K562 (cell line): ENCODE results near the gene UFC1. TPM values are rescaled to one million over a fixed set of nuclear protein-coding genes. Genes with fewer than 3 reads are reported as not detected.
A peak's percentile ranks its signal among the peaks of the same experiment; 100 is the strongest.

Experiments used
- CBFA2T3 ChIP-seq: fragments of 450-650 bp; IDR thresholded peaks from 2 replicates; pipeline ENCODE4 v1.6.1; 2017
- CBX3 ChIP-seq, 2 experiments: IDR thresholded peaks; 1 replicate in 1 of 2; 2 replicates in 1 of 2; pipeline ENCODE4 v1.6.1; 2012; ENCODE audit warnings: inconsistent platforms in 2 of 2, low read length in 2 of 2, borderline replicate concordance in 1 of 2, control low read depth in 1 of 2
- GABPA ChIP-seq: fragments of 200-800 bp; sonication (Bioruptor generic); conservative IDR thresholded peaks from 2 replicates; pipeline ENCODE4 v1.6.1; 2016; ENCODE audit warnings: low read depth, missing genetic modification characterization, missing compliant biosample characterization
- MCM5 ChIP-seq: fragments of 450-650 bp; IDR thresholded peaks from 2 replicates; pipeline ENCODE4 v1.6.1; 2016; ENCODE audit warnings: low read depth
- MEIS2 ChIP-seq: fragments of 450-650 bp; IDR thresholded peaks from 2 replicates; pipeline ENCODE4 v1.6.1; 2014; ENCODE audit warnings: mild to moderate bottlenecking; ENCODE audit not compliant: partially characterized antibody
- RBM25 ChIP-seq: fragments of 200-400 bp; formaldehyde crosslinking; IDR thresholded peaks from 2 replicates; pipeline ENCODE4 v1.6.1; 2018; ENCODE audit warnings: low read length, low read depth, moderate library complexity; ENCODE audit not compliant: severe bottlenecking
- RNF2 ChIP-seq: sonication (generic); IDR thresholded peaks from 2 replicates; pipeline ENCODE4 v1.6.1; 2016
- SMAD4 ChIP-seq: fragments of 250-450 bp; sonication (Bioruptor Pico); conservative IDR thresholded peaks from 2 replicates; pipeline ENCODE4 v1.8.0; 2021; ENCODE audit warnings: inconsistent platforms, mild to moderate bottlenecking, moderate library complexity
- TCFL5 ChIP-seq: fragments of 250-450 bp; sonication (Bioruptor Pico); conservative IDR thresholded peaks from 2 replicates; pipeline ENCODE4 v1.6.1; 2021; ENCODE audit warnings: mild to moderate bottlenecking, moderate library complexity, matching md5 sums
- ZNF143 ChIP-seq: sonication (generic); formaldehyde crosslinking; IDR thresholded peaks from 2 replicates; pipeline ENCODE4 v1.9.0; 2022; ENCODE audit warnings: mild to moderate bottlenecking, missing genetic modification reagents
- ZNF217 ChIP-seq: sonication (generic); formaldehyde crosslinking; IDR thresholded peaks from 2 replicates; pipeline ENCODE4 v1.8.0; 2022; ENCODE audit warnings: mild to moderate bottlenecking, missing genetic modification reagents
- ZNF436 ChIP-seq: fragments of 250-450, 450-650 bp; sonication (Bioruptor Pico); formaldehyde crosslinking; IDR thresholded peaks from 2 replicates; pipeline ENCODE4 v1.7.0; 2020; ENCODE audit warnings: mild to moderate bottlenecking
- ZNF589 ChIP-seq: fragments of 200-800 bp; sonication (Bioruptor generic); IDR thresholded peaks from 2 replicates; pipeline ENCODE4 v1.6.1; 2016; ENCODE audit warnings: low read depth, missing genetic modification characterization, missing compliant biosample characterization
- polyA plus RNA-seq, 8 experiments: library from polyadenylated mRNA; depleted of rRNA in 4 of 8; stranded (reverse) in 5 of 8; unstranded in 3 of 8; fragments of >200 nt; fragmentation: Nextera tagmentation in 2 of 8; fragmentation: Illumina TruSeq in 1 of 8; extraction: Ambion mirVana in 2 of 8; extraction: Trizol in 1 of 8; gene quantifications; 2 replicates each; pipeline versions ENCODE4 v1.2.1 to v1.2.3, GENCODE V29; 2011 to 2014; ENCODE audit warnings: inconsistent platforms in 1 of 8, missing spikeins in 1 of 8
- total RNA-seq, 7 experiments: library from RNA; depleted of rRNA in 6 of 7; stranded (reverse); fragments of >200 nt in 6 of 7; fragmentation: Illumina TruSeq in 2 of 7; extraction: Trizol in 2 of 7; gene quantifications; 2 replicates each; pipeline versions ENCODE4 v1.2.1 to v1.2.3, GENCODE V29; 2011 to 2021; ENCODE audit warnings: low replicate concordance in 1 of 7
- TF ChIP-seq, protein P1 (sequence below): fragments of 450-650 bp; formaldehyde crosslinking; IDR thresholded peaks from 2 replicates; pipeline ENCODE4 v1.4.0; 2022; ENCODE audit warnings: mild to moderate bottlenecking, moderate library complexity
- TF ChIP-seq, protein P2 (sequence below): sonication (generic); formaldehyde crosslinking; IDR thresholded peaks from 2 replicates; pipeline ENCODE4 v1.8.1; 2023; ENCODE audit warnings: mild to moderate bottlenecking, missing genetic modification reagents
- TF ChIP-seq, protein P3 (sequence below): fragments of 450-650 bp; IDR thresholded peaks from 2 replicates; pipeline ENCODE4 v1.6.1; 2016; ENCODE audit warnings: antibody characterized with exemption
- TF ChIP-seq, protein P4 (sequence below), 2 experiments: fragments of 450-650 bp in 1 of 2; IDR thresholded peaks; 2 replicates each; pipeline ENCODE4 v1.6.1; 2011 to 2017; ENCODE audit warnings: low read depth in 2 of 2, antibody characterized with exemption in 1 of 2, borderline replicate concordance in 1 of 2, low read length in 1 of 2, mild to moderate bottlenecking in 1 of 2, mixed read lengths in 1 of 2; ENCODE audit not compliant: control insufficient read depth in 1 of 2
- TF ChIP-seq, protein P5 (sequence below): IDR thresholded peaks from 2 replicates; pipeline ENCODE4 v1.6.1; 2014; ENCODE audit warnings: antibody characterized with exemption
- TF ChIP-seq, protein P6 (sequence below): fragments of 250-450 bp; sonication (Bioruptor Pico); IDR thresholded peaks from 2 replicates; pipeline ENCODE4 v1.9.0; 2021; ENCODE audit warnings: mild to moderate bottlenecking

Gene UFC1
- total and polyA plus RNA-seq, 9 of the 15 experiments (the other 6 are each of a cell fraction or from before 2014, with no cell fraction given), result 92.8 to 220 (median 161) TPM

DNA sequence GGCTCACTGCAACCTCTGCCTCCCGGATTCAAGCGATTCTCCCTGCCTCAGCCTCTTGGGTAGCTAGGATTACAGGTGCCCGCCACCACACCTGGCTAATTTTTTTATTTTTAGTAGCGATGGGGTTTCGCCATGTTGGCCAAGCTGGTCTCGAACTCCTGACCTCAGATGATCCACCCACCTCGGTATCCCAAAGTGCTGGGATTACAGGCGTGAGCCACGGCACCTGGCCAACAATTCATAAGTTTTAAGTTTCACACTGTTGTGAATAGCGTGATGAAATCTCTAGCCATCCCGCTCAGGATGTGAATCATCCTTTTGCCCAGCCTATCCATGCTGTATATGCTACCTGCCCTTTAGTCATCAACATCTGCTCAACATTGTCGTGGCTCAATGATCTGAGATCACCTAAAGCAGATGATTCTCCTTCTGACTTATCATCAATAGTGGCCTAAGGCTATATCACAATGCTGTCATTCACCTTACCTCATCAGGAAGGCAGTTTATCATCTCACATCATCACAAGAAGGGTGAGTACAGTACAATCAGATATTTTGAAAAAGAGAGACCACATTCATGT is 38.6 kb upstream of the UFC1 start (continued):
- no peak for TF ChIP-seq ZNF436 (CRISPR knock-in tag)
- peak; percentile 55; the same call in 1 of the 2 replicates for TF ChIP-seq RNF2
- TF ChIP-seq, protein P1, sequence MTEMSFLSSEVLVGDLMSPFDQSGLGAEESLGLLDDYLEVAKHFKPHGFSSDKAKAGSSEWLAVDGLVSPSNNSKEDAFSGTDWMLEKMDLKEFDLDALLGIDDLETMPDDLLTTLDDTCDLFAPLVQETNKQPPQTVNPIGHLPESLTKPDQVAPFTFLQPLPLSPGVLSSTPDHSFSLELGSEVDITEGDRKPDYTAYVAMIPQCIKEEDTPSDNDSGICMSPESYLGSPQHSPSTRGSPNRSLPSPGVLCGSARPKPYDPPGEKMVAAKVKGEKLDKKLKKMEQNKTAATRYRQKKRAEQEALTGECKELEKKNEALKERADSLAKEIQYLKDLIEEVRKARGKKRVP, result peak; percentile 63; the same call in 1 of the 2 replicates
- TF ChIP-seq, protein P2, sequence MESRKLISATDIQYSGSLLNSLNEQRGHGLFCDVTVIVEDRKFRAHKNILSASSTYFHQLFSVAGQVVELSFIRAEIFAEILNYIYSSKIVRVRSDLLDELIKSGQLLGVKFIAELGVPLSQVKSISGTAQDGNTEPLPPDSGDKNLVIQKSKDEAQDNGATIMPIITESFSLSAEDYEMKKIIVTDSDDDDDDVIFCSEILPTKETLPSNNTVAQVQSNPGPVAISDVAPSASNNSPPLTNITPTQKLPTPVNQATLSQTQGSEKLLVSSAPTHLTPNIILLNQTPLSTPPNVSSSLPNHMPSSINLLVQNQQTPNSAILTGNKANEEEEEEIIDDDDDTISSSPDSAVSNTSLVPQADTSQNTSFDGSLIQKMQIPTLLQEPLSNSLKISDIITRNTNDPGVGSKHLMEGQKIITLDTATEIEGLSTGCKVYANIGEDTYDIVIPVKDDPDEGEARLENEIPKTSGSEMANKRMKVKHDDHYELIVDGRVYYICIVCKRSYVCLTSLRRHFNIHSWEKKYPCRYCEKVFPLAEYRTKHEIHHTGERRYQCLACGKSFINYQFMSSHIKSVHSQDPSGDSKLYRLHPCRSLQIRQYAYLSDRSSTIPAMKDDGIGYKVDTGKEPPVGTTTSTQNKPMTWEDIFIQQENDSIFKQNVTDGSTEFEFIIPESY (CRISPR knock-in tag), result no peak
- no peak for TF ChIP-seq ZNF143 (CRISPR knock-in tag)
- TF ChIP-seq GABPA (tag), result 0 out of 2 replicates have a peak, but pooled peaks have one; percentile 24
- no peak for TF ChIP-seq ZNF217 (CRISPR knock-in tag)
- TF ChIP-seq CBFA2T3, result 0 out of 2 replicates have a peak, but pooled peaks have one; percentile 14
- TF ChIP-seq MEIS2, result peak; percentile 81
- TF ChIP-seq TCFL5 (CRISPR knock-in tag), result no peak
- TF ChIP-seq ZNF589, result peak; percentile 83
- TF ChIP-seq, protein P3, sequence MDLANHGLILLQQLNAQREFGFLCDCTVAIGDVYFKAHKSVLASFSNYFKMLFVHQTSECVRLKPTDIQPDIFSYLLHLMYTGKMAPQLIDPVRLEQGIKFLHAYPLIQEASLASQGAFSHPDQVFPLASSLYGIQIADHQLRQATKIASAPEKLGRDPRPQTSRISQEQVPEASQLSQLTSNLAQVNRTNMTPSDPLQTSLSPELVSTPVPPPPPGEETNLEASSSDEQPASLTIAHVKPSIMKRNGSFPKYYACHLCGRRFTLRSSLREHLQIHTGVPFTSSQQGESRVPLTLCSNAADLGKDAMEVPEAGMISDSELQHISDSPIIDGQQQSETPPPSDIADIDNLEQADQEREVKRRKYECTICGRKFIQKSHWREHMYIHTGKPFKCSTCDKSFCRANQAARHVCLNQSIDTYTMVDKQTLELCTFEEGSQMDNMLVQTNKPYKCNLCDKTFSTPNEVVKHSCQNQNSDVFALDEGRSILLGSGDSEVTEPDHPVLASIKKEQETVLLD, result no peak
- TF ChIP-seq, protein P4, sequence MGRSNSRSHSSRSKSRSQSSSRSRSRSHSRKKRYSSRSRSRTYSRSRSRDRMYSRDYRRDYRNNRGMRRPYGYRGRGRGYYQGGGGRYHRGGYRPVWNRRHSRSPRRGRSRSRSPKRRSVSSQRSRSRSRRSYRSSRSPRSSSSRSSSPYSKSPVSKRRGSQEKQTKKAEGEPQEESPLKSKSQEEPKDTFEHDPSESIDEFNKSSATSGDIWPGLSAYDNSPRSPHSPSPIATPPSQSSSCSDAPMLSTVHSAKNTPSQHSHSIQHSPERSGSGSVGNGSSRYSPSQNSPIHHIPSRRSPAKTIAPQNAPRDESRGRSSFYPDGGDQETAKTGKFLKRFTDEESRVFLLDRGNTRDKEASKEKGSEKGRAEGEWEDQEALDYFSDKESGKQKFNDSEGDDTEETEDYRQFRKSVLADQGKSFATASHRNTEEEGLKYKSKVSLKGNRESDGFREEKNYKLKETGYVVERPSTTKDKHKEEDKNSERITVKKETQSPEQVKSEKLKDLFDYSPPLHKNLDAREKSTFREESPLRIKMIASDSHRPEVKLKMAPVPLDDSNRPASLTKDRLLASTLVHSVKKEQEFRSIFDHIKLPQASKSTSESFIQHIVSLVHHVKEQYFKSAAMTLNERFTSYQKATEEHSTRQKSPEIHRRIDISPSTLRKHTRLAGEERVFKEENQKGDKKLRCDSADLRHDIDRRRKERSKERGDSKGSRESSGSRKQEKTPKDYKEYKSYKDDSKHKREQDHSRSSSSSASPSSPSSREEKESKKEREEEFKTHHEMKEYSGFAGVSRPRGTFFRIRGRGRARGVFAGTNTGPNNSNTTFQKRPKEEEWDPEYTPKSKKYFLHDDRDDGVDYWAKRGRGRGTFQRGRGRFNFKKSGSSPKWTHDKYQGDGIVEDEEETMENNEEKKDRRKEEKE (IDR thresholded peaks at IDR 0.05; ENCODE audit: borderline replicate concordance in 1 of 2, control insufficient read depth in 1 of 2, low read depth in 2 of 2, low read length in 1 of 2), result no peak
- no peak for TF ChIP-seq CBX3 (IDR thresholded peaks at IDR 0.05; ENCODE audit: borderline replicate concordance in 1 of 2, low read length in 2 of 2)
- no peak for TF ChIP-seq RBM25
- TF ChIP-seq MCM5, result no peak
- TF ChIP-seq, protein P5, sequence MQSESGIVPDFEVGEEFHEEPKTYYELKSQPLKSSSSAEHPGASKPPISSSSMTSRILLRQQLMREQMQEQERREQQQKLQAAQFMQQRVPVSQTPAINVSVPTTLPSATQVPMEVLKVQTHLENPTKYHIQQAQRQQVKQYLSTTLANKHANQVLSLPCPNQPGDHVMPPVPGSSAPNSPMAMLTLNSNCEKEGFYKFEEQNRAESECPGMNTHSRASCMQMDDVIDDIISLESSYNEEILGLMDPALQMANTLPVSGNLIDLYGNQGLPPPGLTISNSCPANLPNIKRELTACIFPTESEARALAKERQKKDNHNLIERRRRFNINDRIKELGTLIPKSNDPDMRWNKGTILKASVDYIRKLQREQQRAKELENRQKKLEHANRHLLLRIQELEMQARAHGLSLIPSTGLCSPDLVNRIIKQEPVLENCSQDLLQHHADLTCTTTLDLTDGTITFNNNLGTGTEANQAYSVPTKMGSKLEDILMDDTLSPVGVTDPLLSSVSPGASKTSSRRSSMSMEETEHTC, result no peak
- peak; percentile 78 for TF ChIP-seq SMAD4
- TF ChIP-seq, protein P6, sequence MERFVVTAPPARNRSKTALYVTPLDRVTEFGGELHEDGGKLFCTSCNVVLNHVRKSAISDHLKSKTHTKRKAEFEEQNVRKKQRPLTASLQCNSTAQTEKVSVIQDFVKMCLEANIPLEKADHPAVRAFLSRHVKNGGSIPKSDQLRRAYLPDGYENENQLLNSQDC (CRISPR knock-in tag), result no peak
